GM04503 (cell line): ENCODE data around the gene IL16.
"Not testable (repeated sequence)": the region's sequence is repeated elsewhere in the genome, so short reads cannot be mapped to it uniquely, and the experiment has no call there.

Source experiments
- DNase-seq: peaks from one replicate; pipeline ENCODE4 v3.0.0-alpha.2; 2012; ENCODE audit warnings: low read depth

IL16 gene

DNA sequence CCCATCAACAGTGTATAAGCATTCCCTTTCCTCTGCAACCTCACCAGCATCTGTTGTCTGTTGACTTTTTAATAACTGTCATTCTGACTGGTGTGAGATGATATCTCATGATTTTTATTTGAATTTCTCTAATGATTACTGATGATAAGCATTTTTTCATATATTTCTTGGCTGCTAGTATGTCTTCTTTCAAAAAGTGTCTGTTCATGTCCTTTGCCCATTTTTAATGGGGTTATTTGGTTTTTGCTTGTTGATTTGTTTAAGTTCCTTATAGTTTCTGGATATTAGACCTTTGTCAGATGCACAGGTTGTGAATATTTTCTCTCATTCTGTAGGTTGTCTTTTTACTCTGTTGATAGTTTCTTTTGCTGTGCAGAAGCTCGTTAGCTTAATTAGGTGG, 11.3 kb downstream of the IL16 start:
- not testable (repeated sequence) for DNase-seq

DNA sequence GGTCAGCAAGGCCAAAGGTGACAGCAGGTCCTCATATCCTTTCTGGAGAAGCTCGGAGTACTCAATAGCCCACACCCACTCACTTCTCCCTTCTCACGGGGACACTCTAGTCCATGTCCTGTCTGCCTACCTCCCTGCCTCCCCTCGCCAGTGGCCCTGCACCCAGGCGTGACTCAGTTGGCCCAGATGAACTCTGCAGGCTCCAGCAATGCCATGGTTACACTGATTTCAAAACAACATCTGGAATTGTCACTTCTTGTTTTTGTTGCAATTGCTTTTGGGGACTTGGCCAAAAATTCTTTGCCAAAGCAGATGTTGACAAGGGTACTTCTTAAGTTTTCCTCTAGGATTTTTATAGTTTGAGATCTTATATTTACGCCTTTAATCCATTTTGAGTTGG, 13.0 kb downstream of the IL16 start:
- no peak for DNase-seq

- DNase-seq, result no peak
Measured at GRCh38 chr15:81211376-81211775, 14.7 kb downstream of the IL16 start.

- DNase-seq, result no peak
Measured at GRCh38 chr15:81213982-81214381, 17.3 kb downstream of the IL16 start.

- no peak for DNase-seq
Measured at GRCh38 chr15:81215531-81215930, 18.9 kb downstream of the IL16 start.

DNA sequence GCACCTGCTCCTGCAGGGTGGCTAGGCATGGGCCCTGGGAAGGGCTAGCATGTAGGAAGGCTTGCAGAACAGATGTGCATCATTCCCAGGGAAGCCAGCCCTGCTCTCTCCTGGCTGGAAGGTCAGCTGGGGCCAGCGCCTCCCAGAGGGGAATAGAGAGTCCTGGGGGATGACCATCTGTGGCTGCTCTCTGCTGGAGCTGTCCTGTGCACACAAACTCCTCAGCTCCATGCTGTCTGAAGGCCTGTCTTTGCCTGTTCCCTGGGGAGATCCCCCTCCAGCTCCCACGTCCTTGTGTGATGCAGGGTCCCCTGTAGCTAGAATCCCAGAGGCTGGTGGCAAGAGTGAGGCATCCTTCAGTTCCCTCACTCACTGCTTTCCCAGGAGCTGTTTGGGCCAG, 19.3 kb downstream of the IL16 start:
- no peak for DNase-seq

- no peak for DNase-seq
Measured at GRCh38 chr15:81216422-81216821, 19.7 kb downstream of the IL16 start.

DNA sequence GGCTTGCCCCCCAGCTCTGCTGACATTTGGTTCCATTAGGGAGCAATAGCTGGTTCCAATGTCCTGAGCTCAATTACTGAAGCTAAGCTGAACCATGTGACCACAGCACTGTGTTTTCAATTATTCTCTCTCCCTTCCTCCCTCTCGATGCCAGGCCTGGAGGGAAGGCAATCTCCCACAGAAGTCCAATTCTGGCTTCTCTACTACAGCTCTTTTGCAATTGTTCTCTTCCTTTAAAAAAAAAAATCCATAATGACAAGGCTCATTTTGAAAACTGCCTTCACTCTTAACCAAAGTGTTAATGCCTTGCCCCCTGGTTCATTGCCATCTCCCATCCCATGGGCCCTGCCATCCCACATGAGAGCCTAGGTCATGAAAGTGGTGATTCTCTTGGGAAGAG, 24.8 kb downstream of the IL16 start:
- no peak for DNase-seq

DNA sequence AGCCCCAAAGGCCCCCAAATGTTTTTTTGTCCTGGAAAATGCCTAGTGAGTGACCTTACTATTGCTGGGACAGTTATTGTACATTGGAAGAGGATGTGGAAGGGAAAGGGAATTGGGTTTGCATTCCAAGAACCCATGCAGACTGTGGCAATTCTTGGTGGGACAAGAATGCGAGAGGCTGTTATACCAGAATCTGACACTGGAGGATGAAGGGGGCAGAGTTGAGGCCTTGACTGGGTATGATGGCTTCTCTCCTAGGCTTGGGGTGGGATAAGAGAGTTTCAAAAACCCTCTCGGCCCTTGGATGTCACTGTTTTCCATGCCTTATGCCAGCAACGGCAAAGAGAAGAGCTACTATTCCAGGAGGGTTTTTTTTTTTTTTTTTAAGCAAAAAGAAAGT, 25.3 kb downstream of the IL16 start:
- no peak for DNase-seq

DNA sequence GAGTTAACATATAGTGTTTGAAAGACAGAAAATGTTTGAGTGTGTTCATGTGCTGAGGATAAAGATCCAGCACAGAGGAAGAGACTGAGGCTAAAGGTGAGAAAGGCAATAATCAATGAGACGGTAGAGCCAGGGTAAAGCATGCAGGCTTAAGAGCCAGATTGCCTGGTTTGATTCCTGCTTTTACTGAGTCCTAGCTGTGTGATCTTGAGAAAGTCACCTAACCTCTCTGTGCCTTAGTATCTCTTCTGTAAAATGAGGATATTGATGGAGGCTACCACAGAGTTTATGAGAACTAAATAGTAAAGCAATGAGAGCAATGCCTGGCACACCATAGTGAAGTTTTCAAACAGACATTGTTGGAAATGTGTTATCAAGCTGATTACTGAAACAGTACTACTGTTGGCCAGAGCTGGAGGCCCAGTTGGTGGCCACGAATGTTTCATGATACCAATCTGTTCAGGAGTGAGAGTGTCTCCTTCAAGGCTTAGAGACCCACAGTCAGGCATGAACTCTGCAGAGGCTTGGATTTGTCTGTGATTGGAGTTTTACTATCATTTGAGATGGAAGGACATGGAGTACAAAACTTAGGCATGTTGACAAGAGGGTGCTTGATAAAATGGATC, 26.8 kb downstream of the IL16 start:
- no peak for DNase-seq

GRCh38 chr15:81224232-81224631, 27.6 kb downstream of the IL16 start:
- DNase-seq, result no peak

- DNase-seq, result no peak
Measured at GRCh38 chr15:81225161-81225671, 28.5 kb downstream of the IL16 start.

DNA sequence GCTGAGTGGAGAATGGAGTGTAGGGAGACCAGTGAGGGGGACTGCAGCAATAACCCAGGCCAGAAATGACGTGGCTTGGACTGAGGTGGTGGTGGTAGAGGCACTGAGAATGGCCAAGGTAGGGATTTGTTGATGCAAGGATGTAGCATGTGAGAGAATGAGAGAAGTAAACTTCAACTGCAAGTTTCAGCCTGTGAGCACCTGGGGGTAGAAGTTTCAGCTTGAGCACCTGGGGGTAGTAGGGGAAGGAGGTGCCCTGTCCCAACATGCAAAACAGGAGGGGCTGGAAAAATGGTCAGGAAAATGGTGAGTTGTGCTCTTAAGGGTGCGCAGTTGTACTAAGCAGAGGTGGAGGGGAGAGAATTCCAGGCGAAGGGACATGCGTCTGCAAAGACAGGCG, 31.0 kb downstream of the IL16 start:
- no peak for DNase-seq

GRCh38 chr15:81229586-81229985, 32.9 kb downstream of the IL16 start:
- no peak for DNase-seq

GRCh38 chr15:81235276-81236123, 38.8 kb downstream of the IL16 start:
- DNase-seq, result no peak

DNA sequence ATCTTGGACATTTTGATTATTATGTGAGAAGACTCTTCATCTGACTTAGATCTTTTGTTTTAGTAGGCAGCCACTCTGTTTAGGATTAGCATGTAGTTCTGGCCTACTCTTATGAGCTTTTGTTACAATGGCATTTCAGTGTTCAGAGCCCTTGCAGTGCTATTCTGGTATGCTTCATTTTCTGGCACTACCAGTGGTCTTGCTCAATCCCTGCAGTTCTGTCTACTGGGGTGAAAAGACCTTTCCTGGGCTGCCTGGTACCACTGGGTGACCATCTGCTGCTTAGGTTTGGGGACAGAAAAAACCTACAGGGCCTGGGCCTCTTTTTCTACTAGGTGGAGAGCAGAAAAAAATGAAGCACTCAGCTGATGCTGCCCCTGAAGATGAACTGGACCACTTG, 42.5 kb downstream of the IL16 start:
- DNase-seq, result peak; percentile 26

DNA sequence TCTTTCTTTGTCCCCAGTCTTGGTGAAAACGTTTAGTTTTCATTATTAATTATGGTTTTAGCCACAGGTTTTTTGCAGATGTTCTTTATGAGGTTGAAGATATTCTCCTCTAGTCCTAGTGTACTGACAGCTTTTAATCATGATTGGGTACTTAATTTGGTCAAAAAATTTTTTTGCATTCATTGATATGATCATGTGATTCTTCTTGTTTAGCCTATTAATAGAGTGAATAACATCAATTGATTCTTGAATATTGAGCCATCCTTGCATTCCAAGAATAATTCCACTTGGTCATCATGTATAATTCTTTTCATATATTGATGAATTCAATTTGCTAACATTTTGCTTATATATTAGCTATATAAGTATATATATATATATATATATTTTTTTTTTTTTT, 46.1 kb downstream of the IL16 start:
- DNase-seq, result no peak

- DNase-seq, result no peak
Measured at GRCh38 chr15:81244306-81244705, 47.6 kb downstream of the IL16 start.

GRCh38 chr15:81253846-81254245, 57.2 kb downstream of the IL16 start:
- DNase-seq, result no peak

GRCh38 chr15:81254277-81254915, 57.7 kb downstream of the IL16 start:
- no peak for DNase-seq

DNA sequence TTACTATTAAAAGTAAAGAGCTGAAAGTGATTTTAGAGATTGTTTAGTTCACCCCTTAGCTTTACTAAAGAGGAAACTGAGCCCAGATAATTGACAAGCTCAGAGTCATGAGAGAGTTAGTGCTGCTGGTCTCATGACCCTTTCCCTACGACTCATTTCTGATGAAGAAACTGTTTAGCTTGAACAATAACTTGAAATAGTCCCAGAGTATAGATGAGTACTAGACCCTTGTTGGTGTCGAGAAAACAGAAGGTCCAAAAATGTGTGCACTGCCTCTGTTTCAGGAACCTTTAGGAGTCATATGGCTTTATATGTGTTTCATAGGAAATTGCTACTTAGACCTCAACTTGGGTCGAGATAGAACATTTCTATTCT, 58.2 kb downstream of the IL16 start:
- DNase-seq, result no peak

DNA sequence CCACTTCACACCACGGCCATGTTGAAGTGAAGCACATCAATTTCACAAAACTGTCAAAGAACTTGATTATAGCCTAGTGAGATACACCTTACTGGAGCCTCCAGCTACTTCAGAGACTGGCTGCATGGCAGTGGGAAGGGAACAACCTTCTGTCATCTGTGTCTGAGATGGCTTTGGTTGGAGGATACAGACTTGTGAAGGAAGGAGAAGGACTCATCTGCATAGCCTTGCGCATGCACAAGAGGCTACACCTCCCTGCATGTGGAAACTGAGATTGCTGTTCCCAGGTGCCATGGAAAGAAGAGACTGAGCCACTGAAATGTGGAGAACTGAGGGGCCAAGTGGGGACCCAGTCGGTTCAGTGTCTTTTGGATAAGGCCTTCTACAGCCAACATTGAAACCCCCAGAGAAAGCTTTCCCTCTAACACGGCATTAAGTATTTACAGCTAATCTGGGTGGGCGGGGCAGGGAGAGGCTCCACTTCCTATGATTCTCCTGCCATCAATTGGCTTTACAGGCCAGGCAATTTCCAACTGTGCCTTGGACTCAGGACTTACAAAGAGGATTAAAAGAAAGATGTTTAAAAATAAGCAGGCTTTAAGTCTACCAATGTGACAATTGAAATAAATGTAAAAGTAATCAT, 58.8 kb downstream of the IL16 start:
- DNase-seq, result no peak

DNA sequence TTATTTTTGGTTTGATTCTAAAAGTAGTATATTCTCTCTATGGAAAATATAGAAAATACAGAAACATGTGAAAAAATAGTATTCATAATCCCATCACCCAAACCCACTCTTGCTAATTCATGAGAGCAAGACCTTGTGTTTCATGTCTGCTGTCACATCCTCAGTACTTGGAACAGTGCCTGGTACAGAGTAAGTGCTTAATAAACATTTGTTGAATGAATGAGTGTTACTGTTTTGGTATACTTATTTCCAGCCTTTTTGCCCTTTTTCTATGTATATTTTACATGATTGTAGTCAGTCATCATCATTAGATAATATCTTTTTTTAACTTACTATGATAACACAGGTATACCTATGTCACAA, 59.3 kb downstream of the IL16 start:
- no peak for DNase-seq
